Hematopoietic multipotent progenitor cell treated with erythropoietin and hydrocortisone succinate and interleukin-3 and kit ligand, for 4 days (in vitro differentiated cells): ENCODE results near the gene RFPL1.
A peak's percentile ranks its signal among the peaks of the same experiment; 100 is the strongest.
"Not testable (repeated sequence)": the region's sequence is repeated elsewhere in the genome, so short reads cannot be mapped to it uniquely, and the experiment has no call there.

Source experiments
- DNase-seq: peaks from one replicate; pipeline ENCODE4 v3.0.0-alpha.2; 2015

The RFPL1 gene

DNA sequence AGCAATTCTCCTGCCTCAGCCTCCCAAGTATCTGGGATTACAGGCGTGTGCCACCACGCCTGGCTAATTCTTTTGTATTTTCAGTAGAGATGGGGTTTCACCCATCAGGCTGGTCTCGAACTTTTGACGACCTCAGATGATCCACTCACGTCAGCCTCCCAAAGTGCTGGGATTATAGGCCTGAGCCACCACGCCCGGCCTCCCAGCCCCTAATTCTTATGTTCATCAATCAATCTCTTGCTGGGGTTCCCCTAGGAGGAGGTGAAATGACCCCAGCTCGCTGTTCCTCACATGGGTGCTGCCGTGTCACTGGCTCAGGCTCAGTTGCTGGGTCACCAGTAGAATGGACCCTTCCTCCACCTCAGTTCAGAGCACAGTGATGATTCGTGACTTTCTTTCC is at the start of gene RFPL1:
Gene RFPL1 (plus strand): TSS at position 301 of the 400 bp plus-strand sequence.
- DNase-seq = not testable (repeated sequence)

DNA sequence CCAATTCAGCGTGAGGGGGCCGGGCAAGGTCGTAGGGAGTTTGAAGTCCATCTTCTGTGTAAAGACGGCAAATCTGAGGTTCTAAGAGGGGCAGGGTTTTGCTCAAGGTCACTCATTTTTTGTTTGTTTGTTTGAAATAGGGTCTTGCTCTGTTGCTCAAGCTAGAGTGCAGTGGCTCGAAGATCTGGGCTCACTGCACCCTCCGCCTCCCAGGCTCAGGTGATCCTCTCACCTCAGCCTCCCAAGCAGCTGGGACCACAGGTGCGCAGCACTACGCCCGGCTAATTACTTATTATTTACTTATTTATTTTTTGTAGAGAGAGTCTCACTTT is 49.7 kb upstream of the RFPL1 start:
- no peak for DNase-seq

DNA sequence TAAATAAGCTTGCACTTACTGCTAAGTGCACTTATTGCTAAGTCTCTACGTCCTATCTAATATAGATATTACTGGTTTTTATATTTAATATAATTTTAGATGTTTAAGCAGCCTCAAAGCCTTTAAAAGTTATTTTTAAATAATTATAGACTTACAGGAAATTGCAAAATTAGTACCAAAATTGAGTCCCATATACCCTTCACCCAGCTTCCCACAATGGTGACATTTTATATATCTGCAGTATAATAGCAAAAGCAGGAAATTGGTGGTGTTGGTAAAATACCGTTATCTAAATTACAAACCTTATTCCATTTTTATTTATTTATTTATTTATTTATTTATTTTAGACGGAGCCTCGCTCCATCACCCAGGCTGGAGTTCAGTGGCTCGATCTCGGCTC is 48.1 kb upstream of the RFPL1 start:
- no peak for DNase-seq

DNA sequence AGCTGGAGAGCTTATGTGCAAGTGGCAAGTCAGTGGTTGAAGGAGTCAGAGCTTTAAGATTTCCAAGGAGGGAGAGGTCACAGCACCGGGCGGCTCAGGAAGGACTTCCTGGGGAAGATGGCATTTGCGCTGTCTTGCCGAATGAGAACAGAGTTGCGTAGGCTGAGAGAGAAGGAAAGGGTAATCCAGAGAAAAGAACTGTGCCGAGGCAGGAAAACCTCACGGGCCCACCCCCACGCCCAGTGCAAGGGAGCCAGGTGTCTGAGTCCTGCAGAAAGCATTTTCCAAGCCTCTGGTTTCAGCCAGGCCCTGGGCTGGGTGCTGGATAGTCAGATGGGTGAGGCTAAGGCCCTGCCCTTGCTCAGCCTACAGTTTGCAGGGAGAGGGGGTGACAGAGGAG is 46.8 kb upstream of the RFPL1 start:
- no peak for DNase-seq

DNA sequence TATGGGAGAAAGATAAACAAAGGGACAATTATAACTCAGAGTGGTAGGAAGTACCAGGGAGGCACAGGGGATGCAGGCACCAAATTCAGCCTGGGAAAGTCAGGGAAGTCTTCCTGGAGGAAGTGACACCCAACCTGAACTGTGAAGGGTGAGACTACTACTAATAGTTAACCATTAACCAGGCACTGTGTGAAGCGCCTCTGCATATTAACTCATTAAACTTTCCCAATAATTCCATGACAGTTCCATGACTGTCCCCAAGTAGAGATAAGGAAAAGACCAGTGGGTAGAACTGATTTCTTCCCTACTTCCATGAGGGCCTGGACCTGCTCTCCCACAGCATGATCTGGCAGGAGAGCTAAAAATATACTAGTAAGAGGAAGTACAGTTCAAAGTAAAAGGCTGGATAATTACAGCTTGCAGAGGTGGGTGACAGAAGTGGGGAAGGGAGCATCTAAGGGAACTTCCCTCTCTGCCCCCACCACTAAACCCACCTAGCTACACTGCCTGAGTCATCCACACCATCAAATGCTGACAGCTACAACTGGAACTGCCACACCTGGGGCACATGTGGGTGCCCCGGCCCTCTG is 45.3 kb upstream of the RFPL1 start:
- DNase-seq = peak; percentile 38

DNA sequence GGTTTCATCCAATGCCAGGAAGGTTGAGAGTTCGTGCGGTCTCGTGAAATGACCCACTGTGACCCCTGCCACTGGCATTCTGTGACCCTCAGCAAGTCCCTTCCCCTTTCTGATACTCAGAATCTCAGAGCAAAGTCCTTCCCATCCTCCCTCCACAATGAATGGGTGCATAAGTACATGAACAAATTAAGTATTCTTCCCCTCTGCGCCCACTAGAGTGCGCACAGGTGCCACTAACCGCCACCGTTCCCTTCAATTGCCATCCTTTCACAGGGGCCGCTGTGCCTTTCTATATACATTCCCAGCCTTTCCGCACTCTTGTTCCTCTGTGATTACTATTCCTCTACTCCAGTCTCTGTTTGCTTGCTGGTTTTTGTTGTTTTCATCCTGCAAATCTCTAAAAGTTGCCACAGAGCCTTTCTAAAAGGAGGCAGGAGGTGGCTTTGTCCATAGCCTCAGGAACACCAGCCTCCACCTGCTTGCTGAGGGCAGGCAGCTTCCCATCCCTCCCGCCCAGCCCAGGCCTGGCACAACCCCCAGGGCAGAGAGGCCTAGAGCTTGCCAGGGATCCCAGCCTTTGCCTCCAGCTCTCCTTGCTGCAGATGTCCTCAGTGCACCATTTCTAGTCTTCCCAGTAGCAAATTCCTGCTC is 43.3 kb upstream of the RFPL1 start:
- DNase-seq = peak; percentile 91

DNA sequence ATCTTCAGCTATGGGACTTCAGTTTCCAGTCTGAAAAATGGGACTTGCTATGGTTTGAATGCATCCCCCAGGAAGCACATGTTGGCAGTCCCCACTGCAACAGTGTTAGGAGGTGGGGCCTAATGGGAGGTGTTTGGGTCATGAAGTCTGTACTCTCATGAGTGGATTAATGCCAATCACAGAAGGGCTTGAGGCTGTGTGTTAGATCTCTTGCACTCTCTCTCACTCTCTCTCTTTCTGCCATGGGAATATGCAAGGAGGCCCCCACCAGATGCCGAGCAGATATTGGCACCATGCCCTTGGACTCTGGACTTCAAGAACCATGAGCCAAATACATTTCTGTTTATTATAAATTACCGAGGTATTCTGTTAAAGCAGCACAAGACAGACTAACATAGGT is 42.3 kb upstream of the RFPL1 start:
- no peak for DNase-seq

DNA sequence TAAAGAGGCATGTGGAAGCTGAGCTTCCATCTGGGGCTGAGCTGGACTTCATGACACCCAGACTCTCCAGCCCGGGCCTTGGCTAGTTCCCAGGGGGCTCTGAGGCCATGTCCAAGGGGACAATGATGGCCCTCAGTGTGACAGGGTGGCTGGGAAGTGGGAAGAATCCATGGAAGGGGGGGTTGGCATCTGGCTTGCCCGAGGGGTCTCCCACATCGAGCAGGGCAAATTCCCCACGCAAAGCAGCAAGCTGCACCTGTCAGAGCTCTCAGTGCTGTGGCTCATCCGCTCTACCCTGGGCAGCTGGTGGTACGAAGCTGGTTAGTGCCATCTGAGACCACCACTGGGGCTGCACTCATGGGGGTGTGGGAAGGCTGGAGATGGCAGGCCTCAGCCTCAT is 40.6 kb upstream of the RFPL1 start:
- no peak for DNase-seq

DNA sequence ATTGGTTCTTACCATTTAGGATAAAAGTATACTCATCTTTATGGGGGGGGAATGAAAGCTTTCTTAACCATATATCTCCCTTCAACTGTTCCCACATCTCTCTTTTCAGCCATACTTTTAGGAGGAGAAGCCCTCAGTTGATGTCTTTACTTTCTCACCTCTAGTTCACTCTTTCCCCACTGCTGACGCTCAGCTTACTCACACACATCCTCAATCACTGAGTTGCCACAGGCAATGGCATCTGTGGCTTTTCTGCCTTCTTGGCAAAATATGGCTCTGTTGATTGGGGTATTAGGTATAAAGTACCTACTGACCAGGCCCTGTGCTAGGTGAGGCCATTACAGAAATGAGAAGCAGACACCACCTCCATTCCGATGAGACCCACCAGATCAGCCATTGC is 37.8 kb upstream of the RFPL1 start:
- no peak for DNase-seq

DNA sequence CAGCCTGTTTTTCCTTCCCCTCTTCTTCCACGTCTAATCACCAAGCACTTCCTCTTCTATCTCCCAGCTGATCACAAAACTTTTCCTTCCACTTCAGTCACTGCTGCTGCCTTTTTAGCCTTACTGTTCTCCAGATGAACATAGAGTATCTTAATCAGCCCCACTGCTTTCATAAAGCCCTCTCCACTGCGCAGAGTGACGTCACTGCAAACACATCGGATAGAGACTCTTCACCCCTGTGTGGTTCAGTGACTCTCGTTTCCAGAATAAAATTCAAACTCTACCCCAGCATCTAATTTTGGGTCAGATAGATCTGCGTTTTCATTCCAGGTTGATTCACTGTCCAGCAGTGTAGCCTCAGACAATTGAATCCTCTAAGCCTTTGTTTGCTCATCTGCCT is 36.8 kb upstream of the RFPL1 start:
- DNase-seq = not testable (repeated sequence)

DNA sequence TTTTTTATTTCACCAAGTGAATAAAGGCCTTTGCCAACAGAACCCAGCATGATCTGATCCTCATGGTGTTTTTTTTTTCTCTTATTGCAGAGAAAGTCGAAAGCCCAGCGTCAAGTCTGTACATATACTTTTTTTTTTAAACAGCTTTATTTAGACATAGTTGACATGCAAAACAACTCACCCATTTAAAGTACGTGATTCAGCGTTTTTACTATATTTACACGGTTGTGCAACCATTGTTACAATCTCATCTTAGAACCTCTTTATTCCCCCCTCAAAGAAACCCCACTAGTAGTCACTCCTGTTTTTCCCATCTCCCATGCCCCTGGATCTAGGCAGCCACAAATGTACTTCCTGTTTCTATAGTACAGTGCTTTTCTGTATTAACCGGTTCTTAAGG is 29.4 kb upstream of the RFPL1 start:
- peak; percentile 26 for DNase-seq

DNA sequence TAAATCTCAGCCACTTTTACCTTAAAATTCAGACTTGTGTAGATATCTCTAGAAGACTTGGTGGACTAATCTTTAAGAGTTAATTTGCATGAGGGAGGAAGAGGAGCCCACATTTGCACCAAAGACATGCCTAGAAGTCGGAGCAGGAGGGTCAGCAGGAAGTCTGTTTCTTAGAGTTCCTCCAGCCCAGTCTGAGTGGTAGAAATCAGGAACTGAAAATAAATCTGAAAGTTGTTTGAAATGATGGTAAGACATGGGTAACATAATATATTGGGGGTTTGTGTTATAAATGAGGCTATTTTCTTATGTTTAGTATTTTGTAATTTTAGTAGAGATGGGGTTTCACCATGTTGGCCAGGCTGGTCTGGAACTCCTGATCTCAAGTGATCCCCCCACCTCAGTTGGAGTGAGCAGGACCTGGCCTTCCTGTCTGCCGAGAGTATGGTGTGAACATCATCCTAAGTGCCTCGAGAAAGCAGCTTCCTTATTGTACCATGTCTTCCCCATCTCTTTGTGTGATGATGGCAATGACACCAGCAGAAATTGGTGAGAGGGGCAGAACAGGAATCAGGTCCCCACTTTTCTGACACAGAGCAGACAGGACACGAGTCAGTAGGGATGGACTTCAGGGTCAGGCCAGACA is 26.7 kb upstream of the RFPL1 start:
- not testable (repeated sequence) for DNase-seq

DNA sequence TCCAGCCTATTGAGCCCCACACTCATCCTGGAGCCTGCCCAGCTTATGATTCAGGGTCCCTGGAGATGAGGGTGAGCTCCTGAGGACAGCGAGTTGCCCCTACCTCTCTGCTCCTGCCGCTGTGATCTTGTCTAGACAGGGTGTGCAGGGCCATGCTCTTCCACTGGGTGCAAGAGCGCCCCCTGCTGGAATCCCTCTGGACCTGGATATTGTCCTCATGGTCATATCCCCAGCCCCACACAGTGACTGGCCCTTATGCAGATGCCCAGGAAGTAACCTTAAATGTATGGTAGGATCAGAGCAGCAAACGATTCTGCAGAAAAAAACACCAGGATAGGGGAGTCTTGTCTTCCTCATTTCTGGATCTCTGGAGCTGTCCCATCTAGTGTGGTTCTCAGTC is 25.6 kb upstream of the RFPL1 start:
- peak; percentile 50 for DNase-seq

DNA sequence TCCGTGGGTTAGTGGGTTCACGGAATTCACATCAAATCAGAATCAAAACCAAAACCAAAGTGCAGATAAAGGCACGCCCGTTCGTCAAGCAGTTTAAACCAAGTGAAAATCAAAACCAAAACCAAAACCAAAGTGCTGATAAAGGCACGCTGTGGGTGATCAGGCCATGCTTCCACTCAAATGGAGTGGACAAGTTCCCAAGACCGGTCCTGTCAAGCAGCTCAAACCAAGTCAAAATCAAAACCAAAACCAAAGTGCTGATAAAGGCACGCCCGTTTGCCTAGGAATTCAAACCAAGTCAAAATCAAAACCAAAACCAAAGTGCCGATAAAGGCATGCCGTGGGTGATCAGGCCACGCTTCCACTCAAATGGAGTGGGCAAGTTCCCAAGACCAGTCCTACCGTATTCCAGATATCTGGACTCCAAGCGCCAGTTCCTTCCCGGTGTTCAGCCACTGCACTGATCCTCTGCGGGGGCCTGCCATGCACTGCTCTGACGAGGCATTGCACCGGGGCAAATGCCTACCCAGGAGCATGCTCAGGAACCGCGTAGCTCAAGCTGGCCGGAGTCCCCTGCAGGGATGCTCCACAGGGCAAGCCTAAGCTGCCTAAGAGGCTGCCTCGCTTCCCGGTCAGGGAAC is 23.3 kb upstream of the RFPL1 start:
- DNase-seq = peak; percentile 58

DNA sequence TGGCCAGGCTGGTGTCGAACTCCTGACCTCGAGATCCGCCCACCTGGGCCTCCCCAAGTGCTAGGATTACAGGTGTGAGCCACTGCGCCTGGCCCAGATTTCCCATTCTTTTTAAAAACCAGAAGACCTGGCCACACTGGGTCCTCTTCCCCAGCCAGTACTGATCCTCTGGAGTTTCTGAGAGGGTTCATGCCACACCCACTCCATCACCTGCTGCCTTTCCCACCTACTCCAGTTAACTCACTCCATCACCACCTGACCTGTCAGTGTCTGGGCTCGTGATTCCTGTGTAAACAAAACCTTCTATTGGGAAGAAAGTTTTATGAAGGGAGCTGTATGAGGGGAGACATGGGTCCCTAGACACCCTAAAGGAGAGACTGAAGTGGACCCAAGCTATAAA is 19.7 kb upstream of the RFPL1 start:
- not testable (repeated sequence) for DNase-seq

DNA sequence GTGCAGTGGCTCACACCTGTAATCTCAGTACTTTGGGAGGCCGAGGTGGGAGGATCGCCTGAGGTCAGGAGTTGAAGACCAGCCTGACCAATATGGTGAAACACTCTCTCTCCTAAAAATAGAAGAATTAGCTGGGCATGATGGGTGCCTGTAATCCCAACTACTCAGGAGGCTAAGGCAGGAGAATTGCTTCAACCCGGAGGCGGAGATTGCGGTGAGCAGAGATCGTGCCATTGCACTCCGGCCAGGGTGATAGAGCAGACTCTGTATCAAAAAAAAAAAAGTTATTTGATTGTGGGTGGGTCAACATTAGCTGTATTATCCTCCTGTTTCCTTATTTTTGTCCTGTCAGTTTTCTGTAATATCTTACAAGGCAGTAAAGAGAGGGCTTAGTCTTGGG is 11.9 kb upstream of the RFPL1 start:
- DNase-seq = no peak

DNA sequence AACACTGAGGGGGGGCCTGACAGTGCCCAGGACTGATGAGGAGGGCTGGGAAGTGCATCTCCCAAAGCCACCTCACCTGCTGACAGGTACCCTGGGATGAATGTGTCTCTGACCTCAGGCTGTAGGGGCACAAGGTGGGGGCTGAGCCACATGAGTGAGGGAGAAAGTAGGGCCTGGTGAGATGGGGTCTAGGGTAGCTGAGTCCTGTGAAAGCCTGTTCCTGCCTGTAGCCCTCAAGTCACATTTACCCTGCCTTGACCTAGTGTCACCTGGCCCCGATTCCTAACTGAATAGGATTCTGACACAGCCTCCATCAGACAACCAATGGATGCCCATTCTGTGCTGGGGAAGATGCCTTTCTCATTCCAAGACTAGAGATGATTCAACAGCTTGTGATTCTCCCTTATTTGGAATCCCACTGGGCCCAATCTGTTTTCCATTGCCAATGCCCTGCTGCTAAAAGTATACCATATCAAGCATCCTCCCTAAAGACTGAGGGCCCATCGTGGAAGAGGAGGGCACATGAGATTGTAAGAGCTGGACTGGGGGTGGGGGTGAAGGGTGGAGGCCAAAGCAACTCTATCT is 11.1 kb upstream of the RFPL1 start:
- no peak for DNase-seq

DNA sequence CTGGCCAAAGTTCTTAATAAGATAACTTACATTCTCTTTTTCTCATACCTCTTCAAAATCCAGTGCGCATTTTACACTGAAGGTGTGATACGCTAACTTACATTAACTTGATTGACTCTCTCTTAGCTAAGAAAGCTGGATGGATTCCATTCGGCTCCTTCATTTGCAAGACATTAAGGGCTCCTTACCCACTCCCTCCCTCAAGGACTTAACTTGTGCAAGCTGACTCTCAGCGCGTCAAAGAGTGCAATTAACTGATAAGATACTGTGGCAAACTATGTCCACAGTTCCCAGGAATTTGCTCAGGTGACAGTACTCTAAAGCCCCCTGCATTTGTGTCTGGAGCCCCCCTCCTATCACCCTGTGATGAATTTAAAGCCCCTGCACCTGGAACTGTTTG is 6.4 kb upstream of the RFPL1 start:
- DNase-seq = no peak

DNA sequence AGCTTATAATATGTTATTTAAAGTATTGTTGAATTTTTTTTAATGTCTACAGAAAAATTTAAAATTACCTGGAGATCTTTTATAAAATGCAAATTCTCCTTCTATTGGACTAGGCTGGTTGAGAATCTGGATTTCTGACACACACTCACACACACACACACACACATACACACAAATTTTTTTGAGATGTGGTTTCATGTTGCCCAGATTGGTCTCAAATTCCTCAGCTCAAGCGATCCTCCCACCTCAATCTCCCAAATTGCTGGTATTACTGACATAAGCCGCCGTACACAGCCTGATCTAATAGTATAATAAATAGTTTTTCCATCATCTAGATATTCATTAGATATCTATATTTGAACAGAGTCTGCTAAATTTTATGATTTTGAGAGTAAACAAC is 4.5 kb upstream of the RFPL1 start:
- DNase-seq = no peak

DNA sequence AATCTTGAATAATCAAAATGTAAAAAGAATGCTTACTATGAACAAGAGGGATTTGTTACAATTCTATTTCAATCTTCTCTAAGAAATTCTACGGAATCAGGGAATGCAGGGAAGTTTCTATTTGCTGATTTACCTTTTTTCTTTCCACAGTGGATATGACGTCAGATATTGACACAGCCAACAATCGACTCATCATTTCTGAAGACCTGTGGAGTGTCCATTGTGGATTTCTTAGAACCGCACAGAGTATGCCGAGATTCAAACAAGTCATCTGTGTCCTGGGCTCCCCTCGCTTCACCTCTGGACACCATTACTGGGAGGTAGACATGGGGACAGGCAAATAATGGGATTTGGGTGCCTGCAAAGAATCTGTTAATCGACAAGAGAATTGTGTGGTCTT is 4.1 kb upstream of the RFPL1 start:
- no peak for DNase-seq

DNA sequence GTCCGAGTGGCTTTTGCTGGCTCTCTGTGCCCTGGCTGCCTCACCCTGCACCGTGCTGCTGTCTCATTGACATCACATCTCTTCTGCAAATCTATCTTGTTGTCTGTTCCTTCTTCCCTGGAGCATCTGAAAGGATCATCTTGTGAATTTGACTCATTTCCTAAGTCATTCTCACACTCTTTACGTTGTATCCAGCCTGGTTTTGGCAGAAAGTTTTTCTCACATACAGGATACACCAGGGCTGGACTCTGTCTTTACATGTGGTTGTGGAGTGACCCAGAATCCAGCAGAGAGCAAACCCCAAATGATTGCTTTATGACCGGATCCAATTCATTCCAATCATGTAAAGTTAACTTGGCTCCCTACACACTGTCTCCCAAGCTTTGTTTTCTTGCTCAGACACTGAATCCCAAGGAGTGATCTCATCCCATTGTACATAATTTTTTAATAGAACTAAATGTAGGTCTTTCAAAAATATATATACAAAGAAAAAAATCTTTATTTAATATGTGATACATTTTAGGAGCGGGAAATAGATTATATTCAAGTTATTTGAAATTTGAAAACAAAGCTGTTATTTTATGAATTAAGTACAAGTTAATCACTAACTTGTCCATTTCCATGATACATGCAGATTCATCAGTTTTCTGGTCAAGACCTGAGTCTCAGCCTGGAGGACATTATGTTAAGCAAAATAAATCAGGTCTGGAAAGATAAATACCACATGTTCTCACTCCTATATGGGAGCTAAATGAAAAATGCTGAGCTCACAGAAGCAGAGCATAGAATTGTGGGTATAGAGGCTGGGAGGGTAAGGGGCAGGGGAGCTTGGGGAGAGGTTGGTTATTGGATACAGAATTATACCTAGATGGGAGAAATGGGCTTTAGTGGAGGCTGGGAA is 2.9 kb upstream of the RFPL1 start:
- DNase-seq = no peak

DNA sequence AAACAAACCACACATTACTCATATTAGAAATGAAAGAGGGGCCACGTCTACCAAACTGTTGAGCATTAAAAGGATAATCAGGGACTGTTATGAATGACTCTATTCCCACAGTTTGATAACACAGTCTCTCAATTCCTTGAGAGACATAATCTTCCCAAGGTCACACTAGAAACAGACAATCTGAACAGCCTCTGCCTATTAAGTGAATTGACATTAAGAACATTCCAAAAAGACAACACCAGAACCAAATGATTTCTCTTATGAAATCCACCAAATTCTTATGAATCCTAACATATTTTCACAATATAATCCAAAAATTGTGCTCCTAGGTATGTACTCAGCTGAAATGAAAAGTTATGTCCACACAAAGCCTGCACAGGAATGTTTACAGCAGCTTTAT is 4.6 kb downstream of the RFPL1 start:
- no peak for DNase-seq

DNA sequence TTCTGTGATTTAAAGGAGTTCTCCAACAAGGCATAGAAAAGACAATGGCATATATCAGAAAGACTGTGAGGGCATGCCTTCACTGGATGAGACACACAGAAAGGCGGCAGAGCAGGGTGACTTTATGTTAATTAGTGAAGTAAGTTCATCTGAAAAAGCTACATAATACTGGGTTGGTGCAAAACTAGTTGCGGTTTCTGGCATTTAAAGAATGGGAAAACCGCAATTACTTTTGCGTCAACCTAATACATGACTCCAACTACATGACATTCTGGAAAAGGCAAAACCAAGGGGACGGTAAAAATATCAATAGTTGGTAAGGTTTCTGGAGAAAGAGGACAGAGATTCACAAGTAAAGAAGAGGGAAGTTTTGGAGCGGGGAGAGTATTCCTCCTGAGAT is 5.1 kb downstream of the RFPL1 start:
- no peak for DNase-seq
